ENCODE measurements around the gene PPP1R9B.
A peak's percentile ranks its signal among the peaks of the same experiment; 100 is the strongest.

Gene PPP1R9B

GRCh38 chr17:50192144-50192617 is 41.7 kb upstream of the PPP1R9B start:
- Histone ChIP-seq H3K79me2 (ENCODE audit: control insufficient read depth, insufficient read depth, low read length, unreplicated experiment) (peaks cover 68% of the 10 kb centered on the region), H2AFZ (ENCODE audit: low read length, unreplicated experiment) (no peak overlapping the region), H3K4me1 (ENCODE audit: control insufficient read depth, insufficient read depth, low read length, unreplicated experiment) (peaks cover 93% of the 10 kb centered on the region), H3K36me3 (ENCODE audit: insufficient read depth, low read length) (peaks cover 76% of the 10 kb centered on the region), H3K27ac (ENCODE audit: low read depth, low read length) (peak overlapping the region; percentile 92), H3K27me3 (ENCODE audit: insufficient read depth, low read length) (no peaks in the 10 kb centered on the region), H3K4me3 (ENCODE audit: low read depth, low read length) (no peak overlapping the region; the same call in 1 of the 2 replicates)

GRCh38 chr17:50191359-50192143 is 41.1 kb upstream of the PPP1R9B start:
- H3K4me3 ChIP-seq (ENCODE audit: low read depth, low read length), result no peak overlapping the region; the same call in 1 of the 2 replicates
- peak overlapping the region; percentile 92 for H3K27ac ChIP-seq (ENCODE audit: low read depth, low read length)
- H3K4me1 ChIP-seq (ENCODE audit: control insufficient read depth, insufficient read depth, low read length, unreplicated experiment), result peaks cover 93% of the 10 kb centered on the region
- H2AFZ ChIP-seq (ENCODE audit: low read length, unreplicated experiment), result no peak overlapping the region
- H3K36me3 ChIP-seq (ENCODE audit: insufficient read depth, low read length), result peaks cover 78% of the 10 kb centered on the region
- peaks cover 61% of the 10 kb centered on the region for H3K79me2 ChIP-seq (ENCODE audit: control insufficient read depth, insufficient read depth, low read length, unreplicated experiment)
- H3K27me3 ChIP-seq (ENCODE audit: insufficient read depth, low read length), result no peaks in the 10 kb centered on the region

GRCh38 chr17:50190603-50191358 is 40.3 kb upstream of the PPP1R9B start:
- H3K79me2 ChIP-seq (ENCODE audit: control insufficient read depth, insufficient read depth, low read length, unreplicated experiment), result peaks cover 56% of the 10 kb centered on the region
- H3K36me3 ChIP-seq (ENCODE audit: insufficient read depth, low read length), result peaks cover 76% of the 10 kb centered on the region
- H3K4me1 ChIP-seq (ENCODE audit: control insufficient read depth, insufficient read depth, low read length, unreplicated experiment), result peaks cover 93% of the 10 kb centered on the region
- peak overlapping the region; percentile 92 for H3K27ac ChIP-seq (ENCODE audit: low read depth, low read length)
- no peak overlapping the region for H3K4me3 ChIP-seq (ENCODE audit: low read depth, low read length)
- no peak overlapping the region for H2AFZ ChIP-seq (ENCODE audit: low read length, unreplicated experiment)
- no peaks in the 10 kb centered on the region for H3K27me3 ChIP-seq (ENCODE audit: insufficient read depth, low read length)

- Histone ChIP-seq H2AFZ (ENCODE audit: low read length, unreplicated experiment) (no peak overlapping the region), H3K27ac (ENCODE audit: low read depth, low read length) (peak overlapping the region; percentile 92), H3K4me1 (ENCODE audit: control insufficient read depth, insufficient read depth, low read length, unreplicated experiment) (peaks cover 93% of the 10 kb centered on the region), H3K4me3 (ENCODE audit: low read depth, low read length) (no peak overlapping the region), H3K79me2 (ENCODE audit: control insufficient read depth, insufficient read depth, low read length, unreplicated experiment) (peaks cover 51% of the 10 kb centered on the region), H3K36me3 (ENCODE audit: insufficient read depth, low read length) (peaks cover 71% of the 10 kb centered on the region), H3K27me3 (ENCODE audit: insufficient read depth, low read length) (no peaks in the 10 kb centered on the region)
Observed at GRCh38 chr17:50190293-50190602, 39.8 kb upstream of the PPP1R9B start.

- Histone ChIP-seq H3K27ac (ENCODE audit: low read depth, low read length) (peak overlapping the region; percentile 92), H3K27me3 (ENCODE audit: insufficient read depth, low read length) (no peaks in the 10 kb centered on the region), H3K79me2 (ENCODE audit: control insufficient read depth, insufficient read depth, low read length, unreplicated experiment) (peaks cover 46% of the 10 kb centered on the region), H3K4me1 (ENCODE audit: control insufficient read depth, insufficient read depth, low read length, unreplicated experiment) (peaks cover 91% of the 10 kb centered on the region), H2AFZ (ENCODE audit: low read length, unreplicated experiment) (no peak overlapping the region), H3K36me3 (ENCODE audit: insufficient read depth, low read length) (peaks cover 65% of the 10 kb centered on the region), H3K4me3 (ENCODE audit: low read depth, low read length) (no peak overlapping the region)
Observed at GRCh38 chr17:50189550-50190292, 39.2 kb upstream of the PPP1R9B start.

- peak overlapping the region; percentile 92 for H3K27ac ChIP-seq (ENCODE audit: low read depth, low read length)
- H3K36me3 ChIP-seq (ENCODE audit: insufficient read depth, low read length), result peaks cover 59% of the 10 kb centered on the region
- peaks cover 86% of the 10 kb centered on the region for H3K4me1 ChIP-seq (ENCODE audit: control insufficient read depth, insufficient read depth, low read length, unreplicated experiment)
- H3K4me3 ChIP-seq (ENCODE audit: low read depth, low read length), result no peak overlapping the region
- no peak overlapping the region for H2AFZ ChIP-seq (ENCODE audit: low read length, unreplicated experiment)
- peaks cover 39% of the 10 kb centered on the region for H3K79me2 ChIP-seq (ENCODE audit: control insufficient read depth, insufficient read depth, low read length, unreplicated experiment)
- H3K27me3 ChIP-seq (ENCODE audit: insufficient read depth, low read length), result no peaks in the 10 kb centered on the region
Observed at GRCh38 chr17:50188921-50189549, 38.6 kb upstream of the PPP1R9B start.

GRCh38 chr17:50188531-50188920 is 38.0 kb upstream of the PPP1R9B start:
- Histone ChIP-seq H3K27me3 (ENCODE audit: insufficient read depth, low read length) (no peaks in the 10 kb centered on the region), H3K4me1 (ENCODE audit: control insufficient read depth, insufficient read depth, low read length, unreplicated experiment) (peaks cover 81% of the 10 kb centered on the region), H3K79me2 (ENCODE audit: control insufficient read depth, insufficient read depth, low read length, unreplicated experiment) (peaks cover 34% of the 10 kb centered on the region), H3K4me3 (ENCODE audit: low read depth, low read length) (no peak overlapping the region), H3K27ac (ENCODE audit: low read depth, low read length) (peak overlapping the region; percentile 92), H2AFZ (ENCODE audit: low read length, unreplicated experiment) (no peak overlapping the region), H3K36me3 (ENCODE audit: insufficient read depth, low read length) (peaks cover 54% of the 10 kb centered on the region)

GRCh38 chr17:50187751-50188530 is 37.5 kb upstream of the PPP1R9B start:
- Histone ChIP-seq H3K4me1 (ENCODE audit: control insufficient read depth, insufficient read depth, low read length, unreplicated experiment) (peaks cover 81% of the 10 kb centered on the region), H2AFZ (ENCODE audit: low read length, unreplicated experiment) (no peak overlapping the region), H3K27ac (ENCODE audit: low read depth, low read length) (peak overlapping the region; percentile 92), H3K36me3 (ENCODE audit: insufficient read depth, low read length) (peaks cover 51% of the 10 kb centered on the region; the same call in 1 of the 2 replicates), H3K4me3 (ENCODE audit: low read depth, low read length) (no peak overlapping the region), H3K79me2 (ENCODE audit: control insufficient read depth, insufficient read depth, low read length, unreplicated experiment) (peaks cover 32% of the 10 kb centered on the region), H3K27me3 (ENCODE audit: insufficient read depth, low read length) (no peaks in the 10 kb centered on the region)

- H3K4me3 ChIP-seq (ENCODE audit: low read depth, low read length), result no peak overlapping the region
- H3K27ac ChIP-seq (ENCODE audit: low read depth, low read length), result peak overlapping the region; percentile 92
- H3K36me3 ChIP-seq (ENCODE audit: insufficient read depth, low read length), result peaks cover 45% of the 10 kb centered on the region; the same call in 1 of the 2 replicates
- no peaks in the 10 kb centered on the region for H3K27me3 ChIP-seq (ENCODE audit: insufficient read depth, low read length)
- no peak overlapping the region for H2AFZ ChIP-seq (ENCODE audit: low read length, unreplicated experiment)
- peaks cover 75% of the 10 kb centered on the region for H3K4me1 ChIP-seq (ENCODE audit: control insufficient read depth, insufficient read depth, low read length, unreplicated experiment)
- peaks cover 27% of the 10 kb centered on the region for H3K79me2 ChIP-seq (ENCODE audit: control insufficient read depth, insufficient read depth, low read length, unreplicated experiment)
Observed at GRCh38 chr17:50187394-50187725, 36.9 kb upstream of the PPP1R9B start.

Data from ACC112 (cell line).